K562 (cell line): ENCODE measurements around the gene NRF1. TPM values are rescaled to one million over a fixed set of nuclear protein-coding genes. Genes with fewer than 3 reads are reported as not detected.

Source experiments
- ARID4B ChIP-seq: sonication (generic); formaldehyde crosslinking; IDR thresholded peaks from 2 replicates; pipeline ENCODE4 v1.8.0; 2022; ENCODE audit warnings: mild to moderate bottlenecking, missing genetic modification reagents
- BRF1 ChIP-seq: IDR thresholded peaks from 3 replicates; pipeline ENCODE4 v1.6.1; 2011; ENCODE audit warnings: borderline replicate concordance, mild to moderate bottlenecking; ENCODE audit not compliant: insufficient read length; ENCODE audit errors: extremely low read depth
- CBFA2T2 ChIP-seq: fragments of 450-650 bp; conservative IDR thresholded peaks from 2 replicates; pipeline ENCODE4 v1.6.1; 2017; ENCODE audit warnings: mild to moderate bottlenecking
- DIDO1 ChIP-seq: fragments of 450-650 bp; IDR thresholded peaks from 2 replicates; pipeline ENCODE4 v1.6.1; 2016; ENCODE audit warnings: low read depth, missing biosample characterization, missing genetic modification characterization
- MIER1 ChIP-seq: fragments of 450-650 bp; IDR thresholded peaks from 2 replicates; pipeline ENCODE4 v1.6.1; 2016; ENCODE audit warnings: antibody characterized with exemption, mild to moderate bottlenecking, low read depth
- TAF9B ChIP-seq: fragments of 450-650 bp; IDR thresholded peaks from 2 replicates; pipeline ENCODE4 v1.6.1; 2018; ENCODE audit warnings: mild to moderate bottlenecking; ENCODE audit not compliant: partially characterized antibody
- ZNF124 ChIP-seq: sonication (generic); formaldehyde crosslinking; IDR thresholded peaks from 2 replicates; pipeline ENCODE4 v1.8.1; 2022; ENCODE audit warnings: missing genetic modification reagents
- ZNF583 ChIP-seq: fragments of 250-450 bp; sonication (Bioruptor Pico); IDR thresholded peaks from 2 replicates; pipeline ENCODE4 v1.4.0; 2020
- ZNF699 ChIP-seq: fragments of 250-450 bp; sonication (Bioruptor Pico); IDR thresholded peaks from 2 replicates; pipeline ENCODE4 v1.8.0; 2021; ENCODE audit warnings: mild to moderate bottlenecking, moderate library complexity; ENCODE audit not compliant: insufficient replicate concordance
- polyA plus RNA-seq, 8 experiments: library from polyadenylated mRNA; depleted of rRNA in 4 of 8; stranded (reverse) in 5 of 8; unstranded in 3 of 8; fragments of >200 nt; fragmentation: Nextera tagmentation in 2 of 8; fragmentation: Illumina TruSeq in 1 of 8; extraction: Ambion mirVana in 2 of 8; extraction: Trizol in 1 of 8; gene quantifications; 2 replicates each; pipeline versions ENCODE4 v1.2.1 to v1.2.3, GENCODE V29; 2011 to 2014; ENCODE audit warnings: inconsistent platforms in 1 of 8, missing spikeins in 1 of 8
- total RNA-seq, 7 experiments: library from RNA; depleted of rRNA in 6 of 7; stranded (reverse); fragments of >200 nt in 6 of 7; fragmentation: Illumina TruSeq in 2 of 7; extraction: Trizol in 2 of 7; gene quantifications; 2 replicates each; pipeline versions ENCODE4 v1.2.1 to v1.2.3, GENCODE V29; 2011 to 2021; ENCODE audit warnings: low replicate concordance in 1 of 7
- TF ChIP-seq, protein P1 (sequence below): fragments of 250-450 bp; sonication (Bioruptor Pico); IDR thresholded peaks from 2 replicates; pipeline ENCODE4 v1.5.0; 2021; ENCODE audit warnings: mild to moderate bottlenecking, borderline replicate concordance
- TF ChIP-seq, protein P2 (sequence below): fragments of 250-450 bp; sonication (Bioruptor Pico); IDR thresholded peaks from 2 replicates; pipeline ENCODE4 v1.4.0; 2020; ENCODE audit warnings: mild to moderate bottlenecking

The NRF1 gene
- total and polyA plus RNA-seq, 9 of the 15 experiments (the other 6 are each of a cell fraction or from before 2014, with no cell fraction given): 8.6 to 28.8 (median 20.3) TPM

GRCh38 chr7:129779602-129780256, 168.2 kb downstream of the NRF1 start (continued):
- TF ChIP-seq, protein P1, sequence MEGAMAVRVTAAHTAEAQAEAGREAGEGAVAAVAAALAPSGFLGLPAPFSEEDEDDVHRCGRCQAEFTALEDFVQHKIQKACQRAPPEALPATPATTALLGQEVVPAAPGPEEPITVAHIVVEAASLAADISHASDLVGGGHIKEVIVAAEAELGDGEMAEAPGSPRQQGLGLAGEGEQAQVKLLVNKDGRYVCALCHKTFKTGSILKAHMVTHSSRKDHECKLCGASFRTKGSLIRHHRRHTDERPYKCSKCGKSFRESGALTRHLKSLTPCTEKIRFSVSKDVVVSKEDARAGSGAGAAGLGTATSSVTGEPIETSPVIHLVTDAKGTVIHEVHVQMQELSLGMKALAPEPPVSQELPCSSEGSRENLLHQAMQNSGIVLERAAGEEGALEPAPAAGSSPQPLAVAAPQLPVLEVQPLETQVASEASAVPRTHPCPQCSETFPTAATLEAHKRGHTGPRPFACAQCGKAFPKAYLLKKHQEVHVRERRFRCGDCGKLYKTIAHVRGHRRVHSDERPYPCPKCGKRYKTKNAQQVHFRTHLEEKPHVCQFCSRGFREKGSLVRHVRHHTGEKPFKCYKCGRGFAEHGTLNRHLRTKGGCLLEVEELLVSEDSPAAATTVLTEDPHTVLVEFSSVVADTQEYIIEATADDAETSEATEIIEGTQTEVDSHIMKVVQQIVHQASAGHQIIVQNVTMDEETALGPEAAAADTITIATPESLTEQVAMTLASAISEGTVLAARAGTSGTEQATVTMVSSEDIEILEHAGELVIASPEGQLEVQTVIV (CRISPR knock-in tag): no peak
- no peak for TF ChIP-seq BRF1
- no peak for TF ChIP-seq MIER1
- no peak for TF ChIP-seq DIDO1 (tag)
- TF ChIP-seq ZNF124 (CRISPR knock-in tag): no peak
- no peak for TF ChIP-seq CBFA2T2
- no peak for TF ChIP-seq TAF9B
- TF ChIP-seq ARID4B (CRISPR knock-in tag): no peak; the same call in 1 of the 2 replicates
- no peak for TF ChIP-seq ZNF699 (CRISPR knock-in tag)
- TF ChIP-seq, protein P2, sequence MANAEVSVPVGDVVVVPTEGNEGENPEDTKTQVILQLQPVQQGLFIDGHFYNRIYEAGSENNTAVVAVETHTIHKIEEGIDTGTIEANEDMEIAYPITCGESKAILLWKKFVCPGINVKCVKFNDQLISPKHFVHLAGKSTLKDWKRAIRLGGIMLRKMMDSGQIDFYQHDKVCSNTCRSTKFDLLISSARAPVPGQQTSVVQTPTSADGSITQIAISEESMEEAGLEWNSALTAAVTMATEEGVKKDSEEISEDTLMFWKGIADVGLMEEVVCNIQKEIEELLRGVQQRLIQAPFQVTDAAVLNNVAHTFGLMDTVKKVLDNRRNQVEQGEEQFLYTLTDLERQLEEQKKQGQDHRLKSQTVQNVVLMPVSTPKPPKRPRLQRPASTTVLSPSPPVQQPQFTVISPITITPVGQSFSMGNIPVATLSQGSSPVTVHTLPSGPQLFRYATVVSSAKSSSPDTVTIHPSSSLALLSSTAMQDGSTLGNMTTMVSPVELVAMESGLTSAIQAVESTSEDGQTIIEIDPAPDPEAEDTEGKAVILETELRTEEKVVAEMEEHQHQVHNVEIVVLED (CRISPR knock-in tag): no peak
- no peak for TF ChIP-seq ZNF583
- TF ChIP-seq, all 486 proteins: peak for 78
